HepG2 (cell line): ENCODE measurements around the gene CD48. TPM values are rescaled to one million over a fixed set of nuclear protein-coding genes. Genes with fewer than 3 reads are reported as not detected.

ENCODE experiments used
- CTCF ChIP-seq: sonication (generic); formaldehyde crosslinking; IDR thresholded peaks from 2 replicates; pipeline ENCODE4 v1.5.0; 2020; ENCODE audit warnings: mild to moderate bottlenecking, missing genetic modification reagents, moderate library complexity
- DNMT1 ChIP-seq: sonication (generic); formaldehyde crosslinking; IDR thresholded peaks from 2 replicates; pipeline ENCODE4 v1.5.1; 2020; ENCODE audit warnings: mild to moderate bottlenecking, missing genetic modification reagents
- KDM6A ChIP-seq: IDR thresholded peaks from 2 replicates; pipeline ENCODE4 v1.6.1; 2016; ENCODE audit warnings: low read depth
- RAD21 ChIP-seq: fragments of 450-650 bp; formaldehyde crosslinking; IDR thresholded peaks from 2 replicates; pipeline ENCODE4 v1.5.0; 2020; ENCODE audit warnings: mild to moderate bottlenecking
- XRCC5 ChIP-seq: fragments of 200-400 bp; formaldehyde crosslinking; optimal IDR thresholded peaks from 2 replicates; pipeline ENCODE3; 2017; ENCODE audit warnings: mild to moderate bottlenecking, low read length
- ZNF407 ChIP-seq: sonication (generic); formaldehyde crosslinking; IDR thresholded peaks from one replicate; pipeline ENCODE4 v1.5.1; 2020; ENCODE audit warnings: mild to moderate bottlenecking, missing genetic modification reagents; ENCODE audit errors: not compliant biosample characterization
- polyA plus RNA-seq, 8 experiments: library from polyadenylated mRNA; depleted of rRNA in 3 of 8; stranded (reverse) in 7 of 8; unstranded in 1 of 8; fragments of >200 nt; fragmentation: Illumina TruSeq in 4 of 8; extraction: Trizol in 4 of 8; gene quantifications; 2 replicates each; pipeline versions ENCODE4 v1.2.1 to v1.2.3, GENCODE V29; 2011 to 2016; ENCODE audit warnings: low read depth in 4 of 8, missing spikeins in 1 of 8, mixed read lengths in 1 of 8; ENCODE audit not compliant: insufficient read depth in 1 of 8
- total RNA-seq, 5 experiments: library from RNA; depleted of rRNA; stranded (reverse); fragments of >200 nt; fragmentation: Illumina TruSeq; extraction: Trizol; gene quantifications; 2 replicates each; pipeline ENCODE4 v1.2.3, GENCODE V29; 2016; ENCODE audit warnings: low read depth in 1 of 5

CD48 gene
- total and polyA plus RNA-seq, 2 of the 13 experiments (the other 11 are each of a cell fraction or from before 2014, with no cell fraction given) = not detected

GRCh38 chr1:160681066-160681890 is 30.3 kb downstream of the CD48 start (continued):
- TF ChIP-seq ZNF407 (no peak), DNMT1 (CRISPR knock-in tag) (no peak), KDM6A (CRISPR knock-in tag) (no peak), XRCC5 (peak; percentile 33), RAD21 (CRISPR knock-in tag) (peak; percentile 39; the same call in 1 of the 2 replicates), CTCF (CRISPR knock-in tag) (peak; percentile 69)
